Heart right ventricle (tissue), 16 donors: ENCODE measurements around the gene GIGYF1. TPM values are rescaled to one million over a fixed set of nuclear protein-coding genes. Genes with fewer than 3 reads are reported as not detected.

Experiments used
- ATAC-seq, 8 donors: fragments of 200-7000 bp; cut with Tn5 transposase; one replicate each; pipeline ENCODE4 v1.9.1; 2020; ENCODE audit warnings: mild to moderate bottlenecking in 8 of 8, moderate library complexity in 8 of 8, moderate number of reproducible peaks in 1 of 8
- DNase-seq, 2 donors: peaks; one replicate each; pipeline ENCODE4 v3.0.0-alpha.2; 2020
- H3K27ac ChIP-seq, 10 donors: fragments of 200-600 bp; sonication (generic) in 2 of 10; one replicate each; pipeline versions ENCODE4 v1.5.0 to v1.8.0; 2020 to 2022; ENCODE audit warnings: mild to moderate bottlenecking in 3 of 10
- H3K27me3 ChIP-seq, 7 donors: fragments of 200-600 bp; one replicate each; pipeline ENCODE4 v1.8.0; 2021 to 2022; ENCODE audit warnings: mild to moderate bottlenecking in 2 of 7
- H3K36me3 ChIP-seq, 9 donors: fragments of 200-600 bp; sonication (generic) in 1 of 9; one replicate each; pipeline versions ENCODE4 v1.5.0 to v1.8.0; 2020 to 2022; ENCODE audit warnings: mild to moderate bottlenecking in 2 of 9
- H3K4me1 ChIP-seq, 9 donors: fragments of 200-600 bp; sonication (generic) in 1 of 9; one replicate each; pipeline versions ENCODE4 v1.5.0 to v1.8.0; 2020 to 2022; ENCODE audit warnings: mild to moderate bottlenecking in 4 of 9
- H3K4me3 ChIP-seq, 10 donors: fragments of 200-600 bp; sonication (generic) in 2 of 10; one replicate each; pipeline versions ENCODE4 v1.5.0 to v1.8.0; 2020 to 2022; ENCODE audit warnings: mild to moderate bottlenecking in 7 of 10, moderate library complexity in 2 of 10
- H3K9me3 ChIP-seq, 11 donors: fragments of 200-600 bp in 10 of 11; sonication (generic) in 2 of 11; one replicate each; pipeline versions ENCODE4 v1.5.0 to v1.8.0; 2013 to 2022; ENCODE audit warnings: mild to moderate bottlenecking in 2 of 11, control low read depth in 1 of 11, moderate library complexity in 1 of 11
- CTCF ChIP-seq, 9 donors: fragments of 200-600 bp; sonication (generic) in 2 of 9; IDR thresholded peaks; one replicate each; pipeline versions ENCODE4 v1.5.0 to v1.8.0; 2021 to 2022; ENCODE audit warnings: antibody characterized with exemption in 9 of 9, mild to moderate bottlenecking in 5 of 9, moderate library complexity in 1 of 9
- WGBS, 2 donors: extraction: QIAGEN DNeasy Blood & Tissue Kit; methylation state at CpG; one replicate each; pipeline ENCODE4 v1.1.7; 2013; ENCODE audit warnings: inconsistent platforms in 1 of 2; 5-methylcytosine and 5-hydroxymethylcytosine counted together
- intact Hi-C, 10 donors: fragments of 100-400 bp; cut with DNase I; formaldehyde crosslinking; loops; one replicate each; pipeline versions ENCODE4 v1.11.1 to v1.14.2; 2022
- polyA plus RNA-seq, 2 donors: library from polyadenylated mRNA; stranded (reverse); fragments of 200-250 nt; gene quantifications; one replicate each; pipeline ENCODE4 v1.2.3, GENCODE V29; 2013
- total RNA-seq, 10 donors: library from RNA; stranded (reverse); fragmentation: NEBNext Ultra II Directional in 3 of 10; extraction: Animal tissue kit (Norgen Biotek cat#: 25700) in 3 of 10; gene quantifications; one replicate each; pipeline versions ENCODE4 v1.2.1 to v1.2.4, GENCODE V29; 2021 to 2023
- donor health status: Arrhythmogenic right ventricular cardiomyopathy.
- donor health status: ischemic (EF 13 %, LVEDD 7.1; RV severe dilation, severe dysfunction).
- donor health status: healthy with polysubstance abuse.
- donor health status: DM: no; HTN: yes; CAD: no.
- donor health status: DM: no; HTN: no; CAD: no.
- donor health status: ischemic (EF 25% LVEDD 6.9; RV normal size, moderate dysfunction).
- donor health status: ischemic (EF 25% LVEDD 5.7; RV mildly dilated, moderate dysfunction).
- donor health status: healthy.
- donor health status: DM: yes; HTN: yes; CAD: no.
- donor health status: Ischemic cardiomyopathy.
- donor health status: ischemic (EF 35%, LVEDD 5.7; RV mildly dilated, moderate dysfunction).
- donor health status: nonischemic (EF 11% LVEDD 7.7; RV severe dilation, severe dysfunction).
- donor health status: DM: yes; HTN: yes; CAD: no.
- donor health status: PGD.
- donor health status: ischemic (EF 29% LVEDD 5.4; RV normal size, mild dysfunction).
- donor health status: nonischemic (EF 23%, LVEDD 6.1; RV moderate dilation, normal function).

GIGYF1 gene
- total and polyA plus RNA-seq, 12 donors = 9.4 to 47.3 (median 24.2) TPM

- H3K27me3 ChIP-seq = no peaks in the 10 kb centered on the region
- H3K9me3 ChIP-seq = no peaks in the 10 kb centered on the region
- 85 to 86% methylated on average over 17 to 18 of the region's 18 CpGs for WGBS, 2 donors
- TF ChIP-seq CTCF (IDR thresholded peaks at IDR 0.05) = no peak
- H3K36me3 ChIP-seq = peaks cover 0 to 96% (median 71%) of the 10 kb centered on the region in 9 donors
- intact Hi-C loops = loop anchor here in 4 of 10 donors (5.0 to 10.0 kb wide), 3 partner anchors 73 to 216 kb away; partner anchors contain the start of genes SPACDR (in 2 of the 4) and TSC22D4 (in 1 of the 4)
- ATAC-seq (peak in 2 of 8 donors; percentile 0 to 1), DNase-seq (no peak)
- H3K27ac ChIP-seq = peak overlapping the region in 6 of 10 donors; percentile 4 to 55 (median 21)
- H3K4me1 ChIP-seq = peaks cover 0 to 45% (median 23%) of the 10 kb centered on the region in 9 donors
- H3K4me3 ChIP-seq = no peak overlapping the region
These were observed 13.3 kb downstream of the GIGYF1 start for GRCh38 chr7:100680576-100681271.

- DNase-seq (peak in 1 of 2 donors; percentile 48), ATAC-seq (peak in 6 of 8 donors; percentile 7 to 41 (median 21))
- H3K9me3 ChIP-seq = no peaks in the 10 kb centered on the region
- no peaks in the 10 kb centered on the region for H3K27me3 ChIP-seq
- H3K36me3 ChIP-seq = peaks cover 0 to 89% (median 64%) of the 10 kb centered on the region in 9 donors
- intact Hi-C loops = loop anchor here in 7 of 10 donors (5.0 to 10.0 kb wide), 5 partner anchors 68 to 248 kb away; partner anchors contain the start of genes SPACDR (in 2 of the 7), TSC22D4 (in 2 of the 7) and MOSPD3 (in 1 of the 7)
- no peak overlapping the region for H3K4me3 ChIP-seq
- peaks cover 0 to 49% (median 23%) of the 10 kb centered on the region in 9 donors for H3K4me1 ChIP-seq
- TF ChIP-seq CTCF (IDR thresholded peaks at IDR 0.05) = no peak
- H3K27ac ChIP-seq = peak overlapping the region in 6 of 10 donors; percentile 4 to 55 (median 50)
- 71 to 78% methylated on average over 13 of the region's 13 CpGs for WGBS, 2 donors
These were observed 14.0 kb downstream of the GIGYF1 start for GRCh38 chr7:100679927-100680575.

- Histone ChIP-seq H3K36me3 (peaks cover 0 to 82% (median 57%) of the 10 kb centered on the region in 9 donors), H3K27ac (peak overlapping the region in 4 of 10 donors; percentile 49 to 53 (median 52)), H3K27me3 (no peaks in the 10 kb centered on the region), H3K4me3 (no peak overlapping the region), H3K9me3 (no peaks in the 10 kb centered on the region), H3K4me1 (peaks cover 0 to 49% (median 23%) of the 10 kb centered on the region in 9 donors)
- DNase-seq (no peak), ATAC-seq (no peak)
- TF ChIP-seq CTCF (IDR thresholded peaks at IDR 0.05) = no peak
- 67 to 69% methylated on average over 12 to 13 of the region's 13 CpGs for WGBS, 2 donors
- intact Hi-C loops = loop anchor here in 3 of 10 donors (5.0 to 10.0 kb wide), 3 partner anchors 67 to 247 kb away; partner anchors contain the start of genes MOSPD3 (in 1 of the 3) and TSC22D4 (in 1 of the 3)
These were observed 14.7 kb downstream of the GIGYF1 start for GRCh38 chr7:100679129-100679926.
